ENCODE results near the gene KCNH5. TPM values are rescaled to one million over a fixed set of nuclear protein-coding genes. Genes with fewer than 3 reads are reported as not detected.

KCNH5 gene
- total RNA-seq, 1 donor from 2014 or later, result not detected

DNA sequence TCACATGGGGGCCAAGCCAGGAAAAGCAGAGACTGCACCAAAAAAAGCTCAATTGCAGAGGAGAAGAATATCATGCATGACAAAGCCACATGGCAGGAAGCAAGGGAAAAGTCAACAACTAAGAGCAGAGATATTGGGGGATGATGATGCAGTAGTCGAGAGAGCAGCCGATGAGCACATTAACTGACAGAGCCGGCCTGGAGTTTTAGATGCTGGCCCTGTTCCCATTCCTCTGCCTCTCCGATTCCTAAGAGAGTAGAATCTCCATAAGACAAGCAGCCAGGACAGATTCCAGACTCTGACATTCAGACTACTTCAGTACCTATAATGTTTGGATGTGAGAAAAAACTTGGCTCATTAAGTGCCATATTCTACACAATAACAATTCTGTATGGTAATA is 155.9 kb downstream of the KCNH5 start:
- ATAC-seq (ENCODE audit: low read depth) (no peak), DNase-seq (no peak)
- H3K27me3 Mint-ChIP-seq, result no peaks in the 10 kb centered on the region
- no peaks in the 10 kb centered on the region for H3K4me1 Mint-ChIP-seq
- peaks cover 5% of the 10 kb centered on the region for H3K9me3 Mint-ChIP-seq
- intact Hi-C loops (cut with micrococcal nuclease), result no loop called here
- H3K27ac Mint-ChIP-seq, result no peak overlapping the region
- no peaks in the 10 kb centered on the region for H3K36me3 Mint-ChIP-seq (ENCODE audit: low read depth)
- ChIA-PET CTCF (no interaction called here), POLR2A (no interaction called here)
- H3K4me3 Mint-ChIP-seq, result no peak overlapping the region
- TF ChIP-seq, protein P1, sequence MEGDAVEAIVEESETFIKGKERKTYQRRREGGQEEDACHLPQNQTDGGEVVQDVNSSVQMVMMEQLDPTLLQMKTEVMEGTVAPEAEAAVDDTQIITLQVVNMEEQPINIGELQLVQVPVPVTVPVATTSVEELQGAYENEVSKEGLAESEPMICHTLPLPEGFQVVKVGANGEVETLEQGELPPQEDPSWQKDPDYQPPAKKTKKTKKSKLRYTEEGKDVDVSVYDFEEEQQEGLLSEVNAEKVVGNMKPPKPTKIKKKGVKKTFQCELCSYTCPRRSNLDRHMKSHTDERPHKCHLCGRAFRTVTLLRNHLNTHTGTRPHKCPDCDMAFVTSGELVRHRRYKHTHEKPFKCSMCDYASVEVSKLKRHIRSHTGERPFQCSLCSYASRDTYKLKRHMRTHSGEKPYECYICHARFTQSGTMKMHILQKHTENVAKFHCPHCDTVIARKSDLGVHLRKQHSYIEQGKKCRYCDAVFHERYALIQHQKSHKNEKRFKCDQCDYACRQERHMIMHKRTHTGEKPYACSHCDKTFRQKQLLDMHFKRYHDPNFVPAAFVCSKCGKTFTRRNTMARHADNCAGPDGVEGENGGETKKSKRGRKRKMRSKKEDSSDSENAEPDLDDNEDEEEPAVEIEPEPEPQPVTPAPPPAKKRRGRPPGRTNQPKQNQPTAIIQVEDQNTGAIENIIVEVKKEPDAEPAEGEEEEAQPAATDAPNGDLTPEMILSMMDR (IDR thresholded peaks at IDR 0.05), result no peak

DNA sequence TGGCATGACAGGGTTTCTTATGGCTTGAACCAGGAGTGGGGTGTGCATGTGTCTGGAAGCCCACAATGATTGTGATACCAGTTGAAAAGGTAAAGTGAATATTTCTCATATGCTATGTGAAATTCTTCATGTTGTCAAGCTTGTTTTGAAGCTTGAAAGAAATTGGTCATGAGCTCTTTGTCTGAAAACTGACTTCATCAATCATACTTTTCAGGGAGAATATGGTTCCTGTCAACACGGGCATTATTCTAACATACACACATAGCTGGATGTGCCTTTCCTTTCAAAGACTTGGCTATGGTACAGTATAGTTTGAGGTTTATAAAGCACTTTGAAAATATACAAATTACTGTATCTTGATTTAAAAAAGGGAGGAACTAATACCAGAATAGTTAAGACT is 158.8 kb downstream of the KCNH5 start:
- H3K27ac Mint-ChIP-seq, result no peak overlapping the region
- peaks cover 4% of the 10 kb centered on the region for H3K9me3 Mint-ChIP-seq
- POLR2A ChIA-PET, result no interaction called here
- ATAC-seq (ENCODE audit: low read depth) (no peak), DNase-seq (no peak)
- H3K4me1 Mint-ChIP-seq, result no peaks in the 10 kb centered on the region
- TF ChIP-seq, protein P1 (IDR thresholded peaks at IDR 0.05), result no peak
- CTCF ChIA-PET, result no interaction called here
- intact Hi-C loops (cut with micrococcal nuclease), result no loop called here
- H3K27me3 Mint-ChIP-seq, result no peaks in the 10 kb centered on the region
- no peak overlapping the region for H3K4me3 Mint-ChIP-seq
- no peaks in the 10 kb centered on the region for H3K36me3 Mint-ChIP-seq (ENCODE audit: low read depth)

DNA sequence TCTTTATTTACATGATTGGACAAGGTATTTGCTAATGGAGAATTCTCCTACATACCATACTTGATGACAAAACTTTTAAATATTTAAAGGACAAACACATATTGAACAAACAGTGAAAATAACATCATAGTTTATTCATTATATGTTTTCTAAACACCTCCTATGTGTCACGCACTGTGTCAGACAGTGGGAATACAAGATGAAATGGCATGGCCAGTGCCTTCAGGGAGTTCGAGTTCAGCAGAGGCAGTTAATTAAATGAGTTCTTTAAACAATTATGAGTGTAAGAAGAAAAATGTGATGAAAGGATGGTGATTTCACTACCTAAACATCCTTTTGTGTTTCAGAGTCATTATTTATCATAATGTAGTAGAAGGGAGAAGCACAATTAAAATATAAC is 159.8 kb downstream of the KCNH5 start:
- no peak overlapping the region for H3K27ac Mint-ChIP-seq
- TF ChIP-seq, protein P1 (IDR thresholded peaks at IDR 0.05), result no peak

DNA sequence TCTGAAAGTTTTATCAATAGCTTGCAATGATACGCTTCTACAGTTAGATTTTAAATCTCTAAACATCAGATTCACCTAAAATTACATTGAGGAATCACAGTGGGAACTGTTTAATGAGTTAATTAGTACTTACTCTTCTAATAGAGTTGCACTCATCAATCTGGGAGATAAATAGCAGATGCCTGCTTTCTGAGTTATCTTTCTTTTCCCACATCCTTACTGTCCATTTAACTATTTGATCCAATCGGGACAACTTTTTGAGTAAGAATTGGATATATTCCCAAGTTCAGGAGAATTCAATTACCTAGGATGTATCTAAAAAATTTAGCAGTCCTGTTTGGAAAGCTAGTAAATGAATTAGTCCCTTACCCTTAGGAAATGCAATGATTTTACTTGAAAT is 162.3 kb downstream of the KCNH5 start:
- intact Hi-C loops (cut with micrococcal nuclease), result no loop called here
- no peaks in the 10 kb centered on the region for H3K27me3 Mint-ChIP-seq
- TF ChIP-seq, protein P1 (IDR thresholded peaks at IDR 0.05), result no peak
- no peaks in the 10 kb centered on the region for H3K9me3 Mint-ChIP-seq
- H3K27ac Mint-ChIP-seq, result no peak overlapping the region
- H3K4me1 Mint-ChIP-seq, result no peaks in the 10 kb centered on the region
- DNase-seq (no peak), ATAC-seq (ENCODE audit: low read depth) (no peak)
- CTCF ChIA-PET, result no interaction called here
- H3K36me3 Mint-ChIP-seq (ENCODE audit: low read depth), result no peaks in the 10 kb centered on the region
- POLR2A ChIA-PET, result no interaction called here
- no peak overlapping the region for H3K4me3 Mint-ChIP-seq

More for the DNA sequence above, 159.8 kb downstream of the KCNH5 start:
- no peaks in the 10 kb centered on the region for H3K36me3 Mint-ChIP-seq (ENCODE audit: low read depth)
- ChIA-PET CTCF (no interaction called here), POLR2A (no interaction called here)
- intact Hi-C loops (cut with micrococcal nuclease), result no loop called here
- ATAC-seq (ENCODE audit: low read depth), result no peak
- no peaks in the 10 kb centered on the region for H3K4me1 Mint-ChIP-seq
- H3K27me3 Mint-ChIP-seq, result no peaks in the 10 kb centered on the region
- peaks cover 4% of the 10 kb centered on the region for H3K9me3 Mint-ChIP-seq
- DNase-seq, result no peak
- no peak overlapping the region for H3K4me3 Mint-ChIP-seq

DNA sequence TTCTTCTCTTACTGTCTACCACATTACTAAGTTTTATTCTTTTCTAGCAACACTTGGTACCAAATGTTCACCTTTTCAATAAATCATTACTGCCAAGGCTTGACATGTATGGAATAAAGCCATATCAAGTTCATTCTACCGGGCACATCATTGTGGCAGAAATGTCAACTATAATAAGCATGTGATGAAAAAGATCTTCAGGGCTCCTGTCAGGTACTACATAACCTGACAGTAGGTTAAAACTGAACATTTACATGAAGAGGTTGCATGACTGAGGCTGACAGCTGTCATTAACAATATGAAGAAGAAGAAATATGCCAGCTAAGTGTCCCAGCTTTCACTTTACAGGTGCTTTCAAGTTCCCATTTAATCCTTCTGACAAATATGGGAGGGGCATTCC is 178.9 kb downstream of the KCNH5 start:
- no peak for DNase-seq
- no peak overlapping the region for H3K4me3 Mint-ChIP-seq
- ChIA-PET CTCF (no interaction called here), POLR2A (no interaction called here)
- H3K4me1 Mint-ChIP-seq, result no peaks in the 10 kb centered on the region
- no peaks in the 10 kb centered on the region for H3K27me3 Mint-ChIP-seq
- H3K9me3 Mint-ChIP-seq, result peaks cover 3% of the 10 kb centered on the region
- no peaks in the 10 kb centered on the region for H3K36me3 Mint-ChIP-seq (ENCODE audit: low read depth)
- intact Hi-C loops (cut with micrococcal nuclease), result no loop called here
- TF ChIP-seq, protein P1 (IDR thresholded peaks at IDR 0.05), result no peak
- no peak for ATAC-seq (ENCODE audit: low read depth)
- H3K27ac Mint-ChIP-seq, result no peak overlapping the region
